ENCODE data around the gene HIGD1B.

HIGD1B gene

GRCh38 chr17:44828919-44829522 lies 18.7 kb upstream of the HIGD1B start:
- H3K36me3 Mint-ChIP-seq (ENCODE audit: low read depth), result no peaks in the 10 kb centered on the region
- H3K9me3 Mint-ChIP-seq, result no peaks in the 10 kb centered on the region
- peaks cover 60% of the 10 kb centered on the region for H3K27me3 Mint-ChIP-seq
- H3K4me3 Mint-ChIP-seq, result peak overlapping the region; percentile 84
- peak overlapping the region; percentile 39 for H3K27ac Mint-ChIP-seq
- peaks cover 16% of the 10 kb centered on the region for H3K4me1 Mint-ChIP-seq (ENCODE audit: low read depth)

GRCh38 chr17:44829523-44830358 lies 17.9 kb upstream of the HIGD1B start, which contains the start of gene GJC1:
TSS of gene GJC1 (minus strand) at chr17:44830287. CDS start at chr17:44805817, 24,470 bp downstream.
- Mint-ChIP-seq H3K4me1 (ENCODE audit: low read depth) (peaks cover 16% of the 10 kb centered on the region), H3K27ac (peak within 1 kb of the TSS; percentile 81), H3K9me3 (no peaks in the 10 kb centered on the region), H3K36me3 (ENCODE audit: low read depth) (no peaks in the 10 kb centered on the region), H3K4me3 (peak within 1 kb of the TSS; percentile 84), H3K27me3 (peaks cover 62% of the 10 kb centered on the region)

GRCh38 chr17:44830359-44831288 lies 17.1 kb upstream of the HIGD1B start:
- Mint-ChIP-seq H3K4me3 (peak overlapping the region; percentile 69), H3K27ac (peak overlapping the region; percentile 81), H3K27me3 (peaks cover 62% of the 10 kb centered on the region), H3K9me3 (no peaks in the 10 kb centered on the region), H3K4me1 (ENCODE audit: low read depth) (peaks cover 16% of the 10 kb centered on the region), H3K36me3 (ENCODE audit: low read depth) (no peaks in the 10 kb centered on the region)

GRCh38 chr17:44831371-44831770 lies 16.3 kb upstream of the HIGD1B start:
- no peak overlapping the region for H3K27ac Mint-ChIP-seq
- no peaks in the 10 kb centered on the region for H3K36me3 Mint-ChIP-seq (ENCODE audit: low read depth)
- H3K9me3 Mint-ChIP-seq, result no peaks in the 10 kb centered on the region
- H3K4me3 Mint-ChIP-seq, result no peak overlapping the region
- peaks cover 61% of the 10 kb centered on the region for H3K27me3 Mint-ChIP-seq
- peaks cover 16% of the 10 kb centered on the region for H3K4me1 Mint-ChIP-seq (ENCODE audit: low read depth)

GRCh38 chr17:44832805-44833204 lies 14.9 kb upstream of the HIGD1B start:
- Mint-ChIP-seq H3K27me3 (peaks cover 47% of the 10 kb centered on the region), H3K4me3 (no peak overlapping the region), H3K36me3 (ENCODE audit: low read depth) (no peaks in the 10 kb centered on the region), H3K27ac (no peak overlapping the region), H3K9me3 (no peaks in the 10 kb centered on the region), H3K4me1 (ENCODE audit: low read depth) (peaks cover 16% of the 10 kb centered on the region)

GRCh38 chr17:44837196-44837595 lies 10.5 kb upstream of the HIGD1B start:
- Mint-ChIP-seq H3K4me1 (ENCODE audit: low read depth) (peaks cover 18% of the 10 kb centered on the region), H3K4me3 (no peak overlapping the region), H3K27ac (no peak overlapping the region), H3K36me3 (ENCODE audit: low read depth) (no peaks in the 10 kb centered on the region), H3K9me3 (no peaks in the 10 kb centered on the region), H3K27me3 (peaks cover 19% of the 10 kb centered on the region)

GRCh38 chr17:44840274-44840673 lies 7.4 kb upstream of the HIGD1B start:
- Mint-ChIP-seq H3K4me1 (ENCODE audit: low read depth) (peaks cover 18% of the 10 kb centered on the region), H3K27ac (no peak overlapping the region), H3K27me3 (no peaks in the 10 kb centered on the region), H3K36me3 (ENCODE audit: low read depth) (no peaks in the 10 kb centered on the region), H3K9me3 (no peaks in the 10 kb centered on the region), H3K4me3 (no peak overlapping the region)

- Mint-ChIP-seq H3K27ac (peak overlapping the region; percentile 68), H3K4me1 (ENCODE audit: low read depth) (peaks cover 18% of the 10 kb centered on the region), H3K4me3 (no peak overlapping the region), H3K9me3 (no peaks in the 10 kb centered on the region), H3K27me3 (no peaks in the 10 kb centered on the region), H3K36me3 (ENCODE audit: low read depth) (no peaks in the 10 kb centered on the region)
Observed at GRCh38 chr17:44840936-44841335, 6.7 kb upstream of the HIGD1B start.

- Mint-ChIP-seq H3K9me3 (no peaks in the 10 kb centered on the region), H3K4me3 (no peak overlapping the region), H3K27ac (peak overlapping the region; percentile 24), H3K4me1 (ENCODE audit: low read depth) (peaks cover 18% of the 10 kb centered on the region), H3K27me3 (no peaks in the 10 kb centered on the region), H3K36me3 (ENCODE audit: low read depth) (no peaks in the 10 kb centered on the region)
Observed at GRCh38 chr17:44842748-44843147, 4.9 kb upstream of the HIGD1B start.

GRCh38 chr17:44844390-44844830 lies 3.3 kb upstream of the HIGD1B start:
- no peak overlapping the region for H3K4me3 Mint-ChIP-seq
- no peak overlapping the region for H3K27ac Mint-ChIP-seq
- H3K36me3 Mint-ChIP-seq (ENCODE audit: low read depth), result peaks cover 5% of the 10 kb centered on the region
- peaks cover 18% of the 10 kb centered on the region for H3K4me1 Mint-ChIP-seq (ENCODE audit: low read depth)
- no peaks in the 10 kb centered on the region for H3K9me3 Mint-ChIP-seq
- no peaks in the 10 kb centered on the region for H3K27me3 Mint-ChIP-seq

GRCh38 chr17:44846206-44846605 lies 1.5 kb upstream of the HIGD1B start:
- Mint-ChIP-seq H3K36me3 (ENCODE audit: low read depth) (peaks cover 21% of the 10 kb centered on the region), H3K4me1 (ENCODE audit: low read depth) (peaks cover 8% of the 10 kb centered on the region), H3K4me3 (no peak overlapping the region), H3K27ac (no peak overlapping the region), H3K27me3 (no peaks in the 10 kb centered on the region), H3K9me3 (no peaks in the 10 kb centered on the region)

GRCh38 chr17:44848257-44848795 lies 643 bp downstream of the HIGD1B start:
- Mint-ChIP-seq H3K4me1 (ENCODE audit: low read depth) (no peaks in the 10 kb centered on the region), H3K4me3 (no peak overlapping the region), H3K9me3 (no peaks in the 10 kb centered on the region), H3K27ac (no peak overlapping the region), H3K27me3 (no peaks in the 10 kb centered on the region), H3K36me3 (ENCODE audit: low read depth) (peaks cover 36% of the 10 kb centered on the region)

- no peak overlapping the region for H3K27ac Mint-ChIP-seq
- no peaks in the 10 kb centered on the region for H3K27me3 Mint-ChIP-seq
- H3K36me3 Mint-ChIP-seq (ENCODE audit: low read depth), result peaks cover 43% of the 10 kb centered on the region
- no peak overlapping the region for H3K4me3 Mint-ChIP-seq
- H3K4me1 Mint-ChIP-seq (ENCODE audit: low read depth), result no peaks in the 10 kb centered on the region
- H3K9me3 Mint-ChIP-seq, result no peaks in the 10 kb centered on the region
Observed at GRCh38 chr17:44848961-44849489, 1.3 kb downstream of the HIGD1B start.

GRCh38 chr17:44850025-44850424 lies 2.3 kb downstream of the HIGD1B start:
- Mint-ChIP-seq H3K36me3 (ENCODE audit: low read depth) (peaks cover 51% of the 10 kb centered on the region), H3K4me1 (ENCODE audit: low read depth) (no peaks in the 10 kb centered on the region), H3K4me3 (no peak overlapping the region), H3K27me3 (no peaks in the 10 kb centered on the region), H3K27ac (no peak overlapping the region), H3K9me3 (no peaks in the 10 kb centered on the region)
